GM12864 (cell line): Measurements from ENCODE around the gene ZBTB2.

Source experiments
- DNase-seq: peaks from one replicate; pipeline ENCODE4 v3.0.0-alpha.2; 2011; ENCODE audit warnings: low read depth
- H3K4me3 ChIP-seq: 2 replicates; pipeline ENCODE4 v1.5.1; 2011; ENCODE audit warnings: mild to moderate bottlenecking, low read depth, low read length, control low read depth
- TF ChIP-seq, protein P1 (sequence below): IDR thresholded peaks from 2 replicates; pipeline ENCODE4 v1.5.1; 2011; ENCODE audit warnings: low read depth, mild to moderate bottlenecking, moderate library complexity, low read length, control low read depth, inconsistent platforms; ENCODE audit errors: missing control alignments

The ZBTB2 gene

DNA sequence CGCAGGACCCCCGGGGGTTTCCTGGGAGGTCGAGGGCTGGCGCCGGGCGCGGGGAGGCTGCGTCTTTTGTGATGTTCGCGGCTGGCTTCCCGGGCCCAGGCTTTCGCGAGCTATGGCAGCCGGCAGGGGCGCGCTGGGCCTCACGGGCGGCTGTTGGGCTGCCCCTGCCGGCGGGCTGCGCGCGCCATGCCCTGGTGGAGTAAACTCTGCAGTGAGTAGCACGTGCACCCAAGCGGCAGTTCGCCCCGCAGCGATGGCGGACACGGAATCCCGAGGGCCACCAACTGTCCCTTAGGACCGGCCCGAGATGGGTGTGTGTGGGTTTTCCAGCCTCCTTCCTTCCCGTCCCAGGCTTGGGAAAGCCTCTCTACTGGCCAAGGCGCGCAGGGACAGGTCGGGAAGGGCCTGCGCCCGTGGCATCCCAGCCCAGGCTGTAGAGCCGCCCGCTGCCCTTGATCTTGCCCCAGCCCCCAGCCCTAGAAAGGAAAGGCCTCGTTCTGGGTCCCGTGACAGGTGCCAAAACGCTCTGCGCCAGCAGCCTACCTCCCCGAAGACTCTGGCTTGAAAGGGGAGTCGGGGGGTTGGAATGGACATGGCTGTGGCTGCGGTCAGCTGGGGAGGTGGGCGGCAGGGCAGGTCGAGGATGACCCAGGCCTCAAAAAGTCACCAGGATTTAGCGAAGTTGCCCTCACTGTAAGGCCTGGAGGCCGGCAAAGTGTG, 49.7 kb downstream of the ZBTB2 start:
- H3K4me3 ChIP-seq: no peak overlapping the region
- TF ChIP-seq, protein P1, sequence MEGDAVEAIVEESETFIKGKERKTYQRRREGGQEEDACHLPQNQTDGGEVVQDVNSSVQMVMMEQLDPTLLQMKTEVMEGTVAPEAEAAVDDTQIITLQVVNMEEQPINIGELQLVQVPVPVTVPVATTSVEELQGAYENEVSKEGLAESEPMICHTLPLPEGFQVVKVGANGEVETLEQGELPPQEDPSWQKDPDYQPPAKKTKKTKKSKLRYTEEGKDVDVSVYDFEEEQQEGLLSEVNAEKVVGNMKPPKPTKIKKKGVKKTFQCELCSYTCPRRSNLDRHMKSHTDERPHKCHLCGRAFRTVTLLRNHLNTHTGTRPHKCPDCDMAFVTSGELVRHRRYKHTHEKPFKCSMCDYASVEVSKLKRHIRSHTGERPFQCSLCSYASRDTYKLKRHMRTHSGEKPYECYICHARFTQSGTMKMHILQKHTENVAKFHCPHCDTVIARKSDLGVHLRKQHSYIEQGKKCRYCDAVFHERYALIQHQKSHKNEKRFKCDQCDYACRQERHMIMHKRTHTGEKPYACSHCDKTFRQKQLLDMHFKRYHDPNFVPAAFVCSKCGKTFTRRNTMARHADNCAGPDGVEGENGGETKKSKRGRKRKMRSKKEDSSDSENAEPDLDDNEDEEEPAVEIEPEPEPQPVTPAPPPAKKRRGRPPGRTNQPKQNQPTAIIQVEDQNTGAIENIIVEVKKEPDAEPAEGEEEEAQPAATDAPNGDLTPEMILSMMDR: no peak
- no peak for DNase-seq

GRCh38 chr6:151340219-151340978, 51.0 kb downstream of the ZBTB2 start:
- no peak for DNase-seq
- H3K4me3 ChIP-seq: no peak overlapping the region
- TF ChIP-seq, protein P1: no peak

DNA sequence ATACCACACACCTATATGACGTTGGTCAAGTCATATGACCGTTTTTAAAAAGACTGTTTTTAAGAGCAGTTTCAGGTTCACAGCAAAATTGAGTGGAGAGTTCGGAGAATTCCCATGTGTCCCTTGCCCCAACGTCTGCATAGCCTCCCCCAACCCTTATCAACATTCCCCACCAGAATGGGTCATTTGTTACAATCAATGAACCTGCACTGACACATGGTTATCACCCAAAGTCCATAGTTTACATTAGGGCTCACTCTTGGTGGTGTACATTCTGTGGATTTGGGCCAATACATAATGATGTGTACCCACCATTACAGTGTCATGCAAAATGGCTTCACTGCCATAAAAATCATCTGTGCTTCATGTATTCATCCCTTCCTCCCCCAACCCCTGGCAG, 52.0 kb downstream of the ZBTB2 start:
- TF ChIP-seq, protein P1: no peak
- no peak overlapping the region for H3K4me3 ChIP-seq
- no peak for DNase-seq

DNA sequence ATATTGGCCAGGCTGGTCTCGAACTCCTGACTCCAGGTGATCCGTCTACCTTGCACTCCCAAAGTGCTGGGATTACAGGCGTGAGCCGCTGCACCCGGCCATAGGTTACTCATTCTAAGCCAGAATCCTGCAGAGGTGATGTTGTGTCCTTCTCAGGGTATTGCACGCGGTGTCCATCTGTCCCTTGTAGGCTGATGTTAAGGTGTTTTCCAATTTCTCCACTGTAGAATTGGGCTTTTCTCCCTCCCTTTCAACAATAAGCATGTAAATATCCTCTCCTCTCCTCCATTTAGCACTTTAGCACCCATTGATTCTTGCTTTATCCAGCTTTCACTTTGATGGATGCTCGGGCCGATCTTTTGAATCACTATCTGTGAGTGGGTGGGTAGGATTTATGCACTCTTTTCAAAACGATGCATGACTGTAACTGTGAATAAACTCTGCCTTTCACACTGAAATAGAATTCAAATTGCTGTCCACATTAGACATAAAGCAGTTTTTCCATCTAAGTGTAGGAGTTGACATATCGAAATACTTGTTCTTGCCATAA, 52.6 kb downstream of the ZBTB2 start:
- no peak for DNase-seq
- H3K4me3 ChIP-seq: no peak overlapping the region
- TF ChIP-seq, protein P1: no peak

- no peak for DNase-seq
- no peak overlapping the region for H3K4me3 ChIP-seq
- TF ChIP-seq, protein P1: no peak
Measured at GRCh38 chr6:151335930-151336329, 55.4 kb downstream of the ZBTB2 start.

- TF ChIP-seq, protein P1: no peak
- no peak for DNase-seq
Measured at GRCh38 chr6:151330130-151330696, 61.1 kb downstream of the ZBTB2 start.

More at GRCh38 chr6:151330130-151330696, 61.1 kb downstream of the ZBTB2 start:
- no peak overlapping the region for H3K4me3 ChIP-seq
